NK-92 (cell line): ENCODE measurements around the gene LCN1.
"Not testable (repeated sequence)": the region's sequence is repeated elsewhere in the genome, so short reads cannot be mapped to it uniquely, and the experiment has no call there.

Experiments
- DNase-seq: peaks from one replicate; lab custom pipeline; 2025; ENCODE audit not compliant: unreplicated experiment; lab: John Stamatoyannopoulos, UW

Gene LCN1

DNA sequence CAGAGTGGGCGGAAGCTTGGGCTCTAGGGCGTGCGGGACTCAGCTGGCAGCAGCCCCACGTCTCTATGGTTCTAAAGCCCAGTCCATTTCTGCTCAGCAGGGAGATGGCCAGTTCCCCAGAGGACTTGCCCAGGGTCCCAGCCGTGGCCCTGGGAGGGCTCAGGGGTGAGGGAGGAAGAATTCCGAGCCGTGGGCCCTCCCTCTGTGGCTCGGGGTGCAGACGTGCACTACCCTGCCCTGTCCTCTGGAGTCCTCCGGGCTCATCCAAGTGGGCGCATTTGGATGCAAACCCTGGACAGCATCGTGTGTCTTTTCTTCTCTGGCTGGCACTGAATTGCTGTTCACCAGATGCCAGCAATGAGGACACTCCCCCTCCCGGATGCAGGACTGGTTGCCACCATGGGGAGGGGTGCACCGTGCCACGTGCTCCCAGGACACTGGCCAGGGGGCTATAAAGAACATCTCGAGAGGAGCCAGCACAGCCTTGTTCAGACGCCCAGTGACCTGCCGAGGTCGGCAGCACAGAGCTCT, 24.5 kb downstream of the LCN1 start, which contains the start of gene OBP2A:
OBP2A (plus strand) TSS at position 481 of the 531 bp plus-strand sequence. CDS start 55 bp downstream, outside the sequence.
- DNase-seq, result not testable (repeated sequence)

DNA sequence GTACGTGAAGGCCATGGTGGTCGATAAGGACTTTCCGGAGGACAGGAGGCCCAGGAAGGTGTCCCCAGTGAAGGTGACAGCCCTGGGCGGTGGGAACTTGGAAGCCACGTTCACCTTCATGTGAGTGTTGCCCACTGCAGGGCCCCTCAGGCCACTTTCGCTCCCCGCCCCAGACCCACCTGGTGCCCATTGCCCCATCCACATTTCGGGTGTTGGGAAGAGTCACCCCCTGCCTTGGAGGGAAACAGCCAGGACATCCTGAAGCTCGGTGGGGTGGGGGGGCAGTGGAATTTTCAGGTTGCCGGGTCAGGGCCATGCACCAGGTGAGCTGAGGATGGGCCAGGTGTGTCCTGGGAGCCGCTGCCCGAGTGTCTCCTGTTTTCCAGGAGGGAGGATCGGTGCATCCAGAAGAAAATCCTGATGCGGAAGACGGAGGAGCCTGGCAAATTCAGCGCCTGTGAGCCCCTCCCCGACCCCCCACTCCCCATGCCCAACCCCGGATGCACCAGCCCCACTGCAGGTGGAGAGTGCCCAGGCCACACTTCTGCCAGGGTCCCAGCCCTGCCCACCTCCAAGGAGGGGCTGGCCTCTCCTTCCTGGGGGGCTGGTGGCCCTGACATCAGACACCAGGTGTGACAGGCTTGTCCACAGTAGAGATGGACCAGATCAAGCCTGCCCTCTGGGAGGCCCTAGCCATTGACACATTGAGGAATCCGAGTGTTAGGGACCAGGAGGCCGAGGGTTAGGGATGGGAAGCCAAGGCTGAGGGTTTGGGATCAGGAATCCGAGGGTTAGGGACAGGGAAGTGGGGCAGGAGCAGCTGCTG, 25.8 kb downstream of the LCN1 start:
- DNase-seq, result not testable (repeated sequence)

DNA sequence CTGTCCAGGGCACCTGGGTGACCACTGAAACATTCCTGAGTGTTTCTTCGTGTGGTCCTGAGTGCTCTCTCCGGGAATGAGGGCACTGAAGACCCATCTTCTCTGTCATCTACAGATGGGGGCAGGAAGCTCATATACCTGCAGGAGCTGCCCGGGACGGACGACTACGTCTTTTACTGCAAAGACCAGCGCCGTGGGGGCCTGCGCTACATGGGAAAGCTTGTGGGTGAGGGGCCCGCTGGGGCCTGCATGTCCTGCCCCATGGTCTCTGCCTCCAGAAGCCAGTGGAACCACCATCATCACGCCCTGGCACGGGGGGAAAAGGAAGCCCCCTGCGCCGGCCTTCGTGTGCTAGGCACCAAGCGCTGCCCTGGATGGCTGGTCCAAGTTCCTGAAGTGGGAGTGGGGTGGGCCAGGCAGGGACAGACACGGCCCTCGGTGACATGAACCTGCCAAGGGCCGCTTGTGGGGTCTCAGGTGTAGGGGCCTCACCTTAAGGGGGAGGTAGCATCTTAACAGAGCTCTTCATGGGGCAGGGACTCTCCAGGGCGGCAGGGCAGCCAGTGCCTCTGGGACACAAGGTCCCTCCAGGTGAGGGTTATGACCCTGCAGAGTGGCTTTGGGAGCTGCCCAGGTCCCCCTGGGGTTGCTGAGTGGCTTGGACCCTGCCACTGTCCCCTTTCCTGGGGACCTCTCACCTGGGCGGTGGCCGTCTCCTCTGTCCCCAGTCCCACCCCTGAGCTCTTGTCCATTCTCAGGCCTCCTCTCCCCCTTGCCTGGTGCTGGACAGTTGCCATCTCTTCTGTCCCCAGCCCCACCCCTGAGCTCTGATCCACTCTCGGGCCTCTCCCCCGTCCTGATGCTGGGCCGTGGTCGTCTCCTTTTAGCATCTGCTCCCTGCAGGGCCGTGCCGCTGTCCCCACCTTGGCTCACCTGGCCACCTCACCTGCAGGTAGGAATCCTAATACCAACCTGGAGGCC, 26.8 kb downstream of the LCN1 start:
- no peak for DNase-seq

DNA sequence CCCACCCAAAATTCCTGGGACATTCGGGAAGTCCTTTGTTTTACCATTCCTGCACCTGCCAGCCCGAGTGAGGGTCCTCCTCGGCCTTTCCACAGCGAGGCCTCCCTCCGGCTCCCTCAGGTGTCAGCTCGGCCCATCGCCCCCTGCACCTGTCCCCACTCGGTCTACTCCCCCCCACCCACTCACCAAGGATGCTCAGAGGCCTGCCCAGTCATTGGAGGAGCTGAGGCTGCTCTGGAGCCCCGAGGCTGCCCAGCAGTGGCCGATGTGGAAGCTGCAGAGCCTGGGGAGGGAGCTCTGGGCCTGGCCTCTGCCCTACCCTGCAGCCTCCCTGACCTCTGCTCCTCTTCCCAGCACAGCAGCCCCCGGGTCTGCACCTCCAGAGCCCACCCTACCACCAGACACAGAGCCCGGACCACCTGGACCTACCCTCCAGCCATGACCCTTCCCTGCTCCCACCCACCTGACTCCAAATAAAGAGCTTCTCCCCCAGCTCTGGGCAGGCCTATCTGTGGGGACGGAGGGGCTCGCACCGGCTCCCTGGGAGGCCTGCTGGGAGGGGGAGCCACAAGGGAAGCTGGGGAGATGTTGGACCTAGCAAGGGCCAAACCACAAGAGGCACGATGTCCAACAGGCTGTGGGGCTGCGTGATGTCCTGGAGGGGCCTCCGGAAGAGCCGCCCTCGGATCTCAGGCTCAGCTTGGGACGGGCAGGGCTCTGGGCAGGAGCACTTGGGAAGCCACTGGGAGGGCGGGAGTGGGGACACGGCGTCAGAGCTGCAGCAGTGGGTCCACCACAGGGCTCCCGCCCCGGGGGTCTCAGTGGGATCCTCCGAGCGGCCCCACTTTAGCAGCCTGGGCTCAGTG, 28.5 kb downstream of the LCN1 start:
- not testable (repeated sequence) for DNase-seq

DNA sequence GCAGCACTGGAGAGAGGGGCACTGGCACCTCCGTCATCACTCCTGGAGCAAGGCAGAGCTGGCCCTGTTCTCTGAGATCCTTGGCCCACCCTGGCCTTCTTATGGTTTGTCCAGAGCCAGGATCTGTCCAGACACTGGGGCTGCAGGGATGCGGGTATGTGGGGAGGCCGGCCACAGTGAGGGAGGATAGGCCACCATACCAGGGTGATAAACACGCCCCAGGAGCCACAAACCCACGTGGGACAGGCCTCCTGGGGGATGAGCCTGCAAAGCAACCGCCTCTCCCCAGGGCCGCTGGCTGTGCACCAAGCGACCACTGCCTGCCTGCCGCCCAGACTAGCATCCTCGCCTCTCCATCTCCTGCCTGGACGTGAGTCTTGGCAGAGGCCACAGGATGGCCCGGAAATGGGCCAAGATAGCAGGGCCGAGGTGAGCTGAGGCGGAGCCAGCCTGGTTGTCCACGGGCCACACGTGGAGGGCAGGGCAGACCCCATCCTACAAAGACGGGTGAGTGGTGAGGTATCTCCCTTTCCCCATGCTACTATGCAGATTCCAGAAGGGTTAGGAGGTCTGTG, 29.2 kb downstream of the LCN1 start:
- DNase-seq, result no peak

DNA sequence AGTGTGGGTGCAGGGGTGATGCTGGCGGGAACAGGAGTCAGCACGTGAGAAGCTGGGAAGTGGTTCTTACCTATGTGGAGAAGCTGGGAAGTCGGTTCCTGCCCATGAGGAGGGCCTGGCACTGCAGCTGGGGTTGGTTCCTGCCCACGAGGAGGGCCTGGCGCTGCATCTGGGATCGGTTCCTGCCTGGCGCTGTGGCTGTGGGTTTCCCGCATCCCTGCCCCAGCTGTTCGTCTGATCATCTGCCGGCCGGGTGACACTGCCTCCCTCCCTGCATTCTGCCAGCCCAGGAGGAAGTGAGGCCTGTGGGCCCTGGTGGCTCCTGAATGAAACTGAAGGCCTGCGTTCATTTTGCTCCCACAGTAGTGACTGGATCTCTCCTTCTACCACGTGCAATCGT, 29.8 kb downstream of the LCN1 start:
- DNase-seq, result no peak

DNA sequence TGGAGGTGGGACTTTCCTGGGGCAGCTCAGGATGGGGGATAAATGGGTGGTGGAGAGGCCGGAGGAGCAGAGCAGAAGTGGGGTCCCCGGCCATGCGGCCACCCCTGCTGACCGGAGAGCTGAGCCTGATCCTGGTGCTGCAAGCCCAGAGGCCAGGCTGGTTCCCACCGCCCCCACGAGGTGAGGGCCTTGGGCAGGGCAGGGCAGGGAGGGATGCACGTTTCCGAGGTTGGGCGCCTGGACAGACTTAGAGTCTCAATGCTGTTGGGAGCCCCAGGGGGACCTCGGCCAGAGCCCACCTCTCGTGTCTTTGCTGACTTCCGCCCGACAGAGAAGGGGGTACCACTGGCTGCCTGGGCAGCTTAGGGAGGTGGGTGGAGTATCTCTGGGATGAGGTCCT, 30.2 kb downstream of the LCN1 start:
- DNase-seq, result no peak

DNA sequence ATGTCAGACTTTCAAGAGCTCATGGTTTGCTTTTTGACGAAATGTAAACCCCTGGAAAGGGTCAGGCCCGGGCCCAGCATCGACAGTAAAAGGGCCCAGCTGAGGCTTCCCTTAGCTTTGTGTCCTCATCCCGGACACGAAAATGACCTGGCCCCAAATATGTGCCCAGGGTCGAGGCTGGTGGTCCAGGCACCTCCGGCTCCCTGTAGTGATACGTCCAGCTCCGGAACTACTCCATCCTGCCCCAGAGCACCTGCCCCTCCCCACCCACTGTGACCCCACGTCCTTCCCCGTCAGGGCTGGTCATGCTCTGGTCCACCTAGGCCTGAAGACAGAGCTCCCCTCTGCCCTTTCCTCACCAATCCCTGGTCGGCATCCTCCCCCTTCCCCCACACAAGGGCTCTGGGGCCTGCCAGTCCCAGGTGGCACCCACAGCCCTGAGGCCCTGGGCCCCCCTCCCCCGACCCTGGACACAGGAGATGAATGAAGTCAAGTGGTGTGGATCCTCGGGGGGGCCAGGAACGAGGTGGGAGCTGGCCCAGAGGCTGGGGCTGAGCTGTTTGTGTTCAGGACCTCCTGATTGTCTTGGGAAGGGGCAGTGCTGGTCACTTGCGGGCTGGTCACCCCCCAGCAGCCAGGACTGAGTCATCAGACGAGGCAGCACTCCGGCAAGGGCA, 30.9 kb downstream of the LCN1 start:
- DNase-seq, result no peak

DNA sequence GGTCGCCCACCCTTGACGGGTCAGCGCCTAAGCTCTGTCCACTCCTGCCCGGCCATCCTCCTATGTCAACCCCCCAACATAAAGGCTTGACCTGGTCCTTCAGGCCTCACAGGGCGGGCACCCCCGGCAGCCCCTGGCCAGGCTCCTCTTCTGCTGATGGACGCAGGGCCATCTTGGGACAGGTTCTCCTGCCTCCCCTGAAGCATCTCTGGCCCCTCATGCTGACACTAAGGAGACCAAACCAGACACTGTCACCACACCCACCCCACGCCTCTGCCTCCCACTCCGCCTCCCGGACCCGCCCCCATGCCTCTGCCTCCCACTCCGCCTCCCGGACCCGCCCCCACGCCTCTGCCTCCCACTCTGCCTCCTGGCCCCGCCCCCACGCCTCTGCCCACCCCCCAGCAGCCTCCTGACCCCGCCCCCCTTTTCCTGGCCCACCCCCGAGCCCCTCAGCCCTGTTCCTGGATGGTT, 31.5 kb downstream of the LCN1 start:
- no peak for DNase-seq

DNA sequence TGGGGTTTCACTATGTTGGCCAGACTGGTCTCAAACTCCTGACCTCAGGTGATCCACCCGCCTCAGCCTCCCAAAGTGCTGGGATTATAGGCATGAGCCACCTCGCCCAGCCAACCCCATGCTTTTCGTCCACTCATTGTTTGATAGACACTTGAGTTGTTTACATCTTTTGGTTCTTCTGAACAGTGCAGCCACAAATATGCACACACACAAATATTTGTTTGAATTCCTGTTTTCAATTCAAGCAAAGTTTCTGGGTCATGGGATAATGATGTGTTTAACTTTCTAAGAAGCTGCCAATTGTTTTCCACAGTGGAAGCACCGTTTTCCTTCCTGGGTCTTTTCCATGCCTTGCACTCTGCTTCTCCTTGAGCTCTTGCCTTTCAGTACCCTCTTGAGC, 33.5 kb downstream of the LCN1 start:
- DNase-seq, result no peak

DNA sequence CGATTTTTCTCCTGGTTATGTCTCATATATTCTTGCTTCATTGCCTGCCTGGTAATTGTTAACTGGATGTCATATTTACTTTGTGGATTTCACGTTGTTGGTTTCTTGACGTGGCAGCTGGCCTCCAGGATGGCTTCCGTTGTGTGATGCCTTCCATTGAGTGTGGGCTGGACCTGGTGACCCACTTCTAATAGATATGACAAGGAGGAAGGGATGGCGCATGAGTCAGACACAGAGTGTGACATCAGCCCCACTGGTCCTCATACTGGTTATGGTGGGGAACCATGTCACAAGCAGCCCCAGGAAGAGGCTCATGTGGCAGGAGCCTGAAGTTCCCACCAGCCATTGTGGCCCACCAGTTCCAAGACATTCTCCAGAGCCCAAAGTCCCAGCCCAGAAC, 34.0 kb downstream of the LCN1 start:
- no peak for DNase-seq

DNA sequence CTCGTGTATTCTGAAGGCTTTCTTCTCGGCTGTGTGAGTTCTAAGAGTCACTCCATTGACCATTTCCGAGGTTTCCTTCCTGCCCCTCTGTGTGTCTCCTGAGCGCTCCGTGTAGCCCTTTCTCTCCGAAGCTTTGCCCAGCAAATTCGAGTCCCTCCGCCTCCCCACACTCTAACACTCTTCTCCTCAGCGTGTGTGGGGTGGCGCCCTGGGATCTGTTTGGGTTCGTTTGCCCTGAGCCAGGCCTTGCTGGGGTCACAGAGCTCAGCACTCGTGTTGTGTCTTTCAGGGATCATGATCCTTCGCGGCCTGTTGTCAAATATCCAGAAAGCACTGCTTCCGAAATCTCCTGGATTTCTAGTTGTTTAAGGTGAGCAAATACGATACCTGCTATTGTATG, 34.7 kb downstream of the LCN1 start:
- DNase-seq, result no peak

DNA sequence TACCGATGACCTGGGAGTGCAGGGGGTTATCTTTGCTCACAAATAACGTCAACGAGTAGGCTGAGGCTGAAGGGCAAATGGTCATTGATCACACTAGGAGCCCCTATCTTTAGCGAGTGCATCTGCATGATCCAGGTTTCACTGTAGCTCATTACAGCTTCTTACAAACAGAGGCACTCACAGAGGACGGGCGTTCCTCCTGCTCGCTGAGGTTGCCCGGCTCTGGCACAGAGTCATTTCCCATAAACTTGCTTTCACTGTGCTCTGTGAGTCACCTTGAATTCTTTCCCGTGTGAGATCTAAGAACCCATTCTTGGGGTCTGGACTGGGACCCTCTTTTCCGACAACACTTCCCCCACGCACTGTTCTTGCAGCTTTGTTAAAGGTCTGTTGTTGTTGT, 38.4 kb downstream of the LCN1 start:
- no peak for DNase-seq

DNA sequence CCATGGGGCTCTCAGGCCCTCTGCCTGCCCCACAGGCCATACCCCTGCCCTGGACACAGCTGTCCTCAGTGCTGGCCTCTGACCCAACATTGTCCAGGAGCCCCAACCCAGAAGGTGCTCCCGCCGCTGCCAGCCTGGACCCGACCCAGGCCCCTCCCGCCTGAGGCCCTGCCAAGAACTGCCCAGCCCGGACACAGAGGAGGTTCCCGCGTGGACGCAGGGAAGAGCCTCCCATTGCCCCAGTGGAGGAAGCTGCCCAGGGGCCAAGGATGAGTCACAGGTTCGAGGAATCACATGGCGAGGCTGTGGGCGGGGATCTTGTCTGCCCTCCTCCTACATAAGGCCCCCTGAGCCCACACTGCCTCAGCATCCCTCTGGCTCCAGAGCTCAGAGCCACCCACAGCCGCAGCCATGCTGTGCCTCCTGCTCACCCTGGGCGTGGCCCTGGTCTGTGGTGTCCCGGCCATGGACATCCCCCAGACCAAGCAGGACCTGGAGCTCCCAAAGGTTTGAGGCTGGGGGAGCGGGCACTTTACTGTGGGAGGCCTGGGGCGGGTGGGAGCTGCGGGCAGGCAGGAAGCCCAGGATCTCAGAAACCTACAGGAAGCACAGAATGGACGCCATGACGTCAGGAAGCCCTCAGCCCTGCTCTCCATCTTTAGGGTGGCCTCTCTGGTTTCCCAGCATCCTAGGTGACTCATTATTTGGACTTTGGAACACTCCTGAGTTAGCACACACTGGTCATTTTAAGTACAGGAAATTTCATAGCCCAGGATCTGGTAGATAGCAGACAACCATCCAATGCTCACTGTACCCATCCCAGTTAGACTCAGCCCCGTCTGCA, 40.4 kb downstream of the LCN1 start, which contains the start of gene PAEP:
PAEP (plus strand) TSS at position 366 of the 844 bp plus-strand sequence.
- DNase-seq, result no peak

DNA sequence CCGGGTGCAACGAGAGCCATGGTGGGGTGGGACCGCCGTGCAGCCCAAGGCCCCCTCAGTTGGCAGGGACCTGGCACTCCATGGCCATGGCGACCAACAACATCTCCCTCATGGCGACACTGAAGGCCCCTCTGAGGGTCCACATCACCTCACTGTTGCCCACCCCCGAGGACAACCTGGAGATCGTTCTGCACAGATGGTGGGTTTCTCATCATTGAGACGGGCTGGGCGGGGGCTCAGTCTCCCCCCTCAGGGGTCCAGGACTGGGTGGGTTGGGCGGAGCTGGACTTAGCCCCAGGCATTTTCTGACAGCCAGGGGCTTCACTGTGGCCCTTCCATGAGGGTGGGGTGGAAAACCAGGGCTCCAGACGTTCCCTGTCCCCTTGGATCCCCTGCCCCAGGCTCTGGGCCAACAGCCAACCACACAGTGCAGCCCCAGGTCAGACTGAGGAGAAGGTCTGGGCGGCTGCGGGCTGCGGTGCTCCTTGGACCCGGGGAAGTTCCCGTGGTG, 41.0 kb downstream of the LCN1 start:
- DNase-seq, result no peak

DNA sequence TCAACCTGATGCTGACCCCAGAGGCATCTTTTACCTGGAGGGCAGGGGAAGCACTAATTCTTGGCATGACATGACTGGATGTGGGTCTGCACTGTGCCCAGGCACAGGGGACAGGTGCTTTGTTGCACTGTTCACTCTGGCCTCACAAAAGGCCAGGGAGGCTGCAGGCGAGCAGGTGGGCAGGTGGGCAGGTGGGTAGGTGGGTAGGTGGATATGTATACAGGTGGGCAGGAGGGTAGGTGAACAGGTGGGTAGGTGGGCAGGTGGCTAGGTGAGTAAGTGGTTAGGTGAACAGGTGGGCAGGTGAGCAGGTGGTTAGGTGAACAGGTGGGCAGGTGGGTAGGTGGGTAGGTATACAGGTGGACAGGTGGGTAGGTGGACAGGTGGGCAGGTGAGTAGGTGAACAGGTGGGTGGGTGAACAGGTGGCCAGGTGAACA, 41.8 kb downstream of the LCN1 start:
- no peak for DNase-seq

DNA sequence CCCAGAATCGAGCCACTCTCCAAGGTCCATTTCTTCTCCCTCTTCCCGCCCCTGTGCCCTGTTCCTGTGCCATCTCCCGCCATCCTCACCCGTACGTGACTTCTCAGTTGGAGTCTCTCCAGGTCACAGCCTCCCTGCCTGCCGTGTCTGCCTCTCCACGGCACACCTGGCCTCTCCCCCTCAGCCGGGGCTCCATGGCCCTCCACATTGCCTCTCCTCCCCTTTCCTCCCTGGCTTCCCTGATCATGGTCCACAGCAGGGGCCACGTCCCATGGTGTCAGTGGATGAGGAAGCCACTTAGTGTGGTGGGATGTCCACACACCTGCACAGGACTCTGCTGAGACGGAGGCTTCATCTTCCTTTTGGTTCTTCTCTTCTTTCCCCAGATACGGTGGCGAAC, 42.6 kb downstream of the LCN1 start:
- DNase-seq, result no peak

DNA sequence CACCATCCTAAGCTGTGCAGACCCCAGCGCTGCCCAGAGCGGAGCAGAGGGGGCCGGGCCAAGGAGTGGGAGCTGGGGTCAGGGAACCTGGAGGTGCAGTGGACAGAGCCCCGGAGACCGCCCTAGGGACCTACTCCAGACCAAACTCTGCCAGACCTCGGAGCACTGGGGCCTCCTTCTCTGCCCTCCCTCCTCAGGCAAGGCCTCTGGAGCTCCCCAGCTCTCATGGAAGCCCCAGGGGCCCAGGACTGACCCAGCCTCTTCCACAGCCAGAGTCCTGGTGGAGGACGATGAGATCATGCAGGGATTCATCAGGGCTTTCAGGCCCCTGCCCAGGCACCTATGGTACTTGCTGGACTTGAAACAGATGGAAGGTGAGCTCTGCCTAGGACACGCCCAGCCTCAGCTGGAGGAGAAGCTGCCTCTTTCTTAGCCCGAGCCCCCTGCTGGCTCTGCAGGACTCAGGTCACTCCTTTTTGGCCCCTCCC, 43.9 kb downstream of the LCN1 start:
- no peak for DNase-seq
